ENCODE results near the gene TERB1. TPM values are rescaled to one million over a fixed set of nuclear protein-coding genes. Genes with fewer than 3 reads are reported as not detected.
"Not testable (repeated sequence)": the region's sequence is repeated elsewhere in the genome, so short reads cannot be mapped to it uniquely, and the experiment has no call there.

The TERB1 gene
- total RNA-seq, 4 donors from 2014 or later: 0.19 TPM; not detected in 3

DNA sequence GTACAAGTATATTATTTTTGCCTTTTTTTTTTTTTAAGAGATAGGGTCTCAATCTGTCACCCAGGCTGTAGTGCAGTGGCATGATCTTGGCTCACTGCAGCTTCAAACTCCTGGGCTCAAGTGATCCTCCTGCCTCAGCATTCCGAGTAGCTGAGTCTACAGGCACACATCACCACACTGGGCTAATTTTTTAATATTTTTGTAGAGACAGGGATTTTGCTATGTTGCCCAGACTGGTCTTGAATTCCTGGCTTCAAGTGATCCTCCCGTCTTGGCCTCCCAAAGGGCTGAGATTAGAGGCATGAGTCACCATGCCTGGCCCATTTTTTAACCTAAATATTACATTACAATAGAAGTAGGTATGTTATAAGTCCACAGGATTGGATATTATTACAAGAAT lies 3.2 kb downstream of the TERB1 start:
- no peak for DNase-seq (ENCODE audit: low spot score in 2 of 2)
- intact Hi-C loops (cut with DNase I; ENCODE audit: low total_unique reads): no loop called here
- no peak overlapping the region for H3K4me3 ChIP-seq (ENCODE audit: low read depth, poor library complexity, severe bottlenecking)
- WGBS, 2 donors: 71 to 73% methylated on average over 2 of the region's 2 CpGs
- TF ChIP-seq POLR2A (IDR thresholded peaks at IDR 0.05): no peak
- TF ChIP-seq, protein P1, sequence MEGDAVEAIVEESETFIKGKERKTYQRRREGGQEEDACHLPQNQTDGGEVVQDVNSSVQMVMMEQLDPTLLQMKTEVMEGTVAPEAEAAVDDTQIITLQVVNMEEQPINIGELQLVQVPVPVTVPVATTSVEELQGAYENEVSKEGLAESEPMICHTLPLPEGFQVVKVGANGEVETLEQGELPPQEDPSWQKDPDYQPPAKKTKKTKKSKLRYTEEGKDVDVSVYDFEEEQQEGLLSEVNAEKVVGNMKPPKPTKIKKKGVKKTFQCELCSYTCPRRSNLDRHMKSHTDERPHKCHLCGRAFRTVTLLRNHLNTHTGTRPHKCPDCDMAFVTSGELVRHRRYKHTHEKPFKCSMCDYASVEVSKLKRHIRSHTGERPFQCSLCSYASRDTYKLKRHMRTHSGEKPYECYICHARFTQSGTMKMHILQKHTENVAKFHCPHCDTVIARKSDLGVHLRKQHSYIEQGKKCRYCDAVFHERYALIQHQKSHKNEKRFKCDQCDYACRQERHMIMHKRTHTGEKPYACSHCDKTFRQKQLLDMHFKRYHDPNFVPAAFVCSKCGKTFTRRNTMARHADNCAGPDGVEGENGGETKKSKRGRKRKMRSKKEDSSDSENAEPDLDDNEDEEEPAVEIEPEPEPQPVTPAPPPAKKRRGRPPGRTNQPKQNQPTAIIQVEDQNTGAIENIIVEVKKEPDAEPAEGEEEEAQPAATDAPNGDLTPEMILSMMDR (IDR thresholded peaks at IDR 0.05): no peak

DNA sequence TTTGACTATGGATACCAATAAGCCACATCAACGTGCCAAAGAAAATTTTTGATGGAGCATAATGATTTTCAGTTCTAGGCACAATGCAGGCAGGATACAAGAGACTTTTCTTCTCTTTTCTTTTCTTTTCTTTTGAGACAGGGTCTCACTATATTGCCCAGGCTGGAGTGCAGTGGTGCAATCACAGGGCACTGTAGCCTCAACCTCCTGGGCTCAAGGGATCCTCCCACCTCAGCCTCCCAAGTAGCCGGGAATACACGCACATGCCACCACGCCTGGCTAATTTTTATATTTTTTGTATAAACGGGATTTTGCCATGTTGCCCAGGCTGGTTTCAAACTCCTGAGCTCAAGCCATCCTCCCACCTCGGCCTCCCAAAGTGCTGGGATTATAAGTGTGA lies 7.4 kb downstream of the TERB1 start:
- DNase-seq (ENCODE audit: low spot score in 2 of 2); H3K4me3 ChIP-seq (ENCODE audit: low read depth, poor library complexity, severe bottlenecking); intact Hi-C loops (cut with DNase I; ENCODE audit: low total_unique reads): not testable (repeated sequence)
- 90 to 91% methylated on average over 6 of the region's 6 CpGs for WGBS, 2 donors

DNA sequence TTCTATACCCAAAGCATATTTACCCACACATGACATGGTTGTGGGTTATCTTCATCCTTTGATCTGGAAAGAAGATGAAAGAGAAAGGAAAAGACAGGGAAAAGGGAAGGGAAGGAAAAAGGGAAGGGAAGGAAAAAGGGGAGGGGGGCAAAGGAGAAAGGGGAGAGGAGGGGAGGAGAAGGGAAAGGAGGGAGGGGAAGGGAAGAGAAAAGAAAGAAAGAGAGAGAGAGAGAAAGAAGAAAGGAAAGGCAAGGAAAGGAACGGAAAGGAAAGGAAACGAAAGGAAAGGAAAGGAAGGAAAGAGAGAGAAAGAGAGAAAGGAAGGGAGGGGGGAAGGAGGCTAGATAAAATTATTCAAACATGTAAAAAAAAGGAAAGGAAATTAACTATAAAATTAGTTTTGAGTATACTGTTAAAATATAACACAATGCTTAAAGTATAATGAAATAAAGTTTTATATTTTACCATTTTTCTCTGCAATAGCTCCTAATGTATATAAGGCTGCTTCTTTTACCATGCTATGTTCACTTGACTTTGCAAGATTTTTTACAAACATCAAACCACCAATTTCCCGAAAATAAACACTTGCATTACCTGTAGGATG lies 11.2 kb downstream of the TERB1 start:
- no peak overlapping the region for H3K4me3 ChIP-seq (ENCODE audit: low read depth, poor library complexity, severe bottlenecking)
- intact Hi-C loops (cut with DNase I; ENCODE audit: low total_unique reads): no loop called here
- DNase-seq (ENCODE audit: low spot score in 2 of 2): no peak
- TF ChIP-seq POLR2A (IDR thresholded peaks at IDR 0.05): no peak
- TF ChIP-seq, protein P1 (IDR thresholded peaks at IDR 0.05): no peak
- WGBS, 2 donors: 69 to 70% methylated on average over 3 of the region's 3 CpGs

DNA sequence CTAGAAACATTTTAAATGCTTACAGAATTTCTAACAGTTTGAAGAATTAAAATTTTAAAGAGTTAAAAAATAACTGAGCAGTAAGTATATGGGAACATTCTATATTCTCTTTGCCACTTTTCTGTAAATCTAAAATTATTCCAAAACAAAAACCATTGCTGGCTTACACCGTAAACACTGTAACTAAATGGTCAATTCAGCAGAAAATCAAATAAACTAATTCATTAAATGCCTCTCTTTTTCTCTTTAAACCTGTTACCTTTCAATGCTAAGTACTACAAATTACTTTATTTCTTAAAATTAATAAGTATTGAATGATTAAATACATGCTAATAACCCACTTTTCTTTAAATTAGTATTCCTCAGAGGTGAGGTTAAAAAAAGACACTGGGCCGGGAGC lies 14.0 kb downstream of the TERB1 start:
- TF ChIP-seq, protein P1 (IDR thresholded peaks at IDR 0.05): no peak
- TF ChIP-seq POLR2A (IDR thresholded peaks at IDR 0.05): no peak
- 97% methylated on average over 2 of the region's 2 CpGs for WGBS, 2 donors
- no peak for DNase-seq (ENCODE audit: low spot score in 2 of 2)
- intact Hi-C loops (cut with DNase I; ENCODE audit: low total_unique reads): no loop called here
- no peak overlapping the region for H3K4me3 ChIP-seq (ENCODE audit: low read depth, poor library complexity, severe bottlenecking)

DNA sequence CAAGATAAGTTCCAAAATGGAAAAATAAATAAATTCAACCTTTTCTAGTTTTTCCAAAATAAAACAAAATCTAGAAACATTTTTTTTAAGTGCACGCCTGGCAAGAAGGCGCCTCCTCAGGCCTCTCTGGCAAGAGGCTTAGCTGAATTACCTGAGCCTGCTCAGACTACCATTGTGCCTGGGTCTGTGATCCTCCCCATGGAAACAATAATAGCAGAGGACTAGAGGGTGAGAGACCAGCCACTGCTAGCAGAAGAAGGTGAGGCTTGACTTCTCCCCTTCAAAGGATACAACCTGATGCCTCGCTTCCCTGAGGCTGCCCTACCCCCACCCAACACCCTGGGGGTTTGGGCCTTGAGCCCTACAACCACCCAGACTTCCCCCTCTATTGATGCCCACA lies 14.8 kb downstream of the TERB1 start:
- no peak for DNase-seq (ENCODE audit: low spot score in 2 of 2)
- WGBS, 2 donors: 84 to 94% methylated on average over 3 of the region's 3 CpGs
- no peak overlapping the region for H3K4me3 ChIP-seq (ENCODE audit: low read depth, poor library complexity, severe bottlenecking)
- intact Hi-C loops (cut with DNase I; ENCODE audit: low total_unique reads): no loop called here
- TF ChIP-seq, protein P1 (IDR thresholded peaks at IDR 0.05): no peak
- no peak for TF ChIP-seq POLR2A (IDR thresholded peaks at IDR 0.05)

DNA sequence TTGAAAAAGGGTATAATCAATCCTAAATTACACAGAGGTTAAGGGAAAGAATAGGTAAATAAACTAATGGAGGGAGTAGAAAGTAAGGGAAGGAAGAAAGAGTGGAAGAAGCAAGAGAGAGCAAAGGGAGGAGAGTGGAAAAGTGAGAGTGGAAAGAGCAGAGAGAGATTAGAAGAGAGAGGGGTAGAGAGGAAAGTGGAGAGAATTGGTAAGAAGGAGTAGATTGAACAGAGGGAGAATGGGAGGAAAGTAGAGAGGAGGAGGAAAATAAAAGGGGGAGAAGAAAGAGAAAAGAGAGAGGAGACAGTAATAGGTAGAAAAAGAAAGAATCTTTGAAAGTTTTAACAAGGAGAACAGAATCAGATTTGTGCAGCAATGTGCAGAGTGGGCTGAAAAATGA lies 24.9 kb downstream of the TERB1 start:
- H3K4me3 ChIP-seq (ENCODE audit: low read depth, poor library complexity, severe bottlenecking): no peak overlapping the region
- TF ChIP-seq, protein P1 (IDR thresholded peaks at IDR 0.05): no peak
- no peak for TF ChIP-seq POLR2A (IDR thresholded peaks at IDR 0.05)
- no peak for DNase-seq (ENCODE audit: low spot score in 2 of 2)
- intact Hi-C loops (cut with DNase I; ENCODE audit: low total_unique reads): no loop called here

Measured in lower leg skin (tissue), 4 donors.